Measurements from ENCODE around the gene MOV10L1.

GRCh38 chr22:50082197-50082715, 7.5 kb upstream of the MOV10L1 start:
- TF ChIP-seq POLR2A (IDR thresholded peaks at IDR 0.05) (no peak), CTCF (IDR thresholded peaks at IDR 0.05) (no peak)

All from heart left ventricle (tissue), 13 donors.